ENCODE measurements around the gene AQP3.
"Not testable (repeated sequence)": the region's sequence is repeated elsewhere in the genome, so short reads cannot be mapped to it uniquely, and the experiment has no call there.

AQP3 gene

DNA sequence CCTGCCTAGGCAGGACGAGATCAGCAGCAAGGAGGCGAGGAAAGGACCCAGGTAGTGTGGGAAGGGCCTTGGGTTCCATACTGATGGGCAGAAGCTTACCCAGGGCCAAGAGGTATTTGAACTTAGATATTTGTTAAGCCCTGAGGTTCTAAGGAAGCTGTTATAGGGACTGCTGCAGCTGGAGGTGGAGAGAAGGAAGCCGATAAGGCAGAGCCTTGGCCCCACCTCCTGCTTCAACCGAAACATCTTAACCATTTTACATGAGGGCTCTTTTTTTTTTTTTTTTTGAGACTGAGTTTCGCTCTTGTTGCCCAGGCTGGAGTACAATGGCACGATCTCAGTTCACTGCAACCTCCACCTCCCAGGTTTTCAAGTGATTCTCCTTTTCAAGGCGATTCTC, 8.6 kb upstream of the AQP3 start:
- Histone ChIP-seq H3K36me3 (ENCODE audit: control insufficient read depth in 4 of 4, insufficient read depth in 4 of 4, low read length in 3 of 4) (peaks cover 0 to 7% (median 6%) of the 10 kb centered on the region in 4 experiments), H3K4me3 (ENCODE audit: control insufficient read depth in 1 of 7, extremely low read depth in 1 of 7, insufficient read depth in 4 of 7, low read depth in 2 of 7, low read length in 6 of 7) (no peak overlapping the region), H3K27me3 (replicated peaks in 2 of 5; ENCODE audit: control insufficient read depth in 4 of 5, insufficient read depth in 5 of 5, low read length in 4 of 5) (no peaks in the 10 kb centered on the region), H3K4me1 (ENCODE audit: control extremely low read depth in 1 of 4, control insufficient read depth in 4 of 4, insufficient read depth in 4 of 4, low read length in 3 of 4) (peaks cover 0 to 23% (median 5%) of the 10 kb centered on the region in 4 experiments), H3K9me3 (ENCODE audit: control extremely low read depth in 1 of 5, control insufficient read depth in 4 of 5, insufficient read depth in 2 of 5, low read depth in 1 of 5, low read length in 4 of 5) (no peaks in the 10 kb centered on the region), H3K27ac (ENCODE audit: insufficient read depth in 1 of 2, low read depth in 1 of 2, low read length in 2 of 2, poor library complexity in 1 of 2, severe bottlenecking in 2 of 2) (no peak overlapping the region)
- 61% methylated on average over 6 of the region's 7 CpGs for WGBS (ENCODE audit: insufficient coverage)
- CTCF ChIA-PET = interaction anchor here (1.2 to 1.3 kb wide), 2 partner anchors 41 to 81 kb away, joined by 4 read pairs; no protein-coding TSS in a partner anchor
- DNase-seq = peak in 2 of 3 donors; percentile 35 to 52
- POLR2A ChIA-PET = no interaction called here

DNA sequence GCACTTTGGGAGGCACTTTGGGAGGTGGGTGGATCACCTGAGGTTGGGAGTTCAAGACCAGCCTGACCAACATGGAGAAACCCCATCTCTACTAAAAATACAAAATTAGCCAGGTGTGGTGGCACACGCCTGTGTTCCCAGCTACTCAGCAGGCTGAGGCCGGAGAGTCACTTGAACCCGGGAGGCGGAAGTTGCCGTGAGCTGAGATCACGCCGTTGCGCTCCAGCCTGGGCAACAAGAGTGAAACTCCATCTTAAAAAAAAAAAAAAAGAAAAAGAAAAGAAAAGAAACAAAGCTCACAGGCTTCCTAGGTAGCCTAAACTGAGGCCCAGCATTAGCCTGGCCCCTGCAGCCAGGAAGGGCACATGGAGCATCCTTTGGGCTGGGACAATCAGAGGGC, 8.1 kb upstream of the AQP3 start:
- peaks cover 0 to 23% (median 5%) of the 10 kb centered on the region in 4 experiments for H3K4me1 ChIP-seq (ENCODE audit: control extremely low read depth in 1 of 4, control insufficient read depth in 4 of 4, insufficient read depth in 4 of 4, low read length in 3 of 4)
- WGBS (ENCODE audit: insufficient coverage) = 100% methylated on average over 3 of the region's 8 CpGs
- H3K27ac ChIP-seq (ENCODE audit: insufficient read depth in 1 of 2, low read depth in 1 of 2, low read length in 2 of 2, poor library complexity in 1 of 2, severe bottlenecking in 2 of 2); H3K4me3 ChIP-seq (ENCODE audit: control insufficient read depth in 1 of 7, extremely low read depth in 1 of 7, insufficient read depth in 4 of 7, low read depth in 2 of 7, low read length in 6 of 7); DNase-seq; POLR2A ChIA-PET; H3K27me3 ChIP-seq (replicated peaks in 2 of 5; ENCODE audit: control insufficient read depth in 4 of 5, insufficient read depth in 5 of 5, low read length in 4 of 5); H3K36me3 ChIP-seq (ENCODE audit: control insufficient read depth in 4 of 4, insufficient read depth in 4 of 4, low read length in 3 of 4); H3K9me3 ChIP-seq (ENCODE audit: control extremely low read depth in 1 of 5, control insufficient read depth in 4 of 5, insufficient read depth in 2 of 5, low read depth in 1 of 5, low read length in 4 of 5): not testable (repeated sequence)
- CTCF ChIA-PET = interaction anchor here (0.7 to 9.6 kb wide), 4 partner anchors 8 to 87 kb away, joined by 3 to 172 read pairs (median 4); no protein-coding TSS in a partner anchor

DNA sequence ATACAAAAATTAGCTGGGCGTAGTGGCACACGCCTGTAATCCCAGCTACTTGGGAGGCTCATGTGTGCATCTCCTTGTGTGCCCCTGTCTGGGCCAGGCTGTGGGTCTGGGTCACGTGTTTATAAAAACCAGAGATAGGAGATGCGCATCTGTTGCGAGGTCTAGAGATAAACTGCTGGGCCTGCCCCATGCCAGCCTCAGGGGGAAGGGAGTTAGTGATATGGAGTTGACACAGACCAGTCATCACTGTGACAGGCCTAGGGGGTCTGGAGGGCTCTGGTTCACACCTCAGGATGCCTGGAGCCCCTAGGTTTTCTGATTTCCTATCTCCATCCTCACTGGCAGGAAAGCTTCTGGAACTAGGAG, 7.3 kb upstream of the AQP3 start:
- H3K27me3 ChIP-seq (replicated peaks in 2 of 5; ENCODE audit: control insufficient read depth in 4 of 5, insufficient read depth in 5 of 5, low read length in 4 of 5); POLR2A ChIA-PET; H3K4me3 ChIP-seq (ENCODE audit: control insufficient read depth in 1 of 7, extremely low read depth in 1 of 7, insufficient read depth in 4 of 7, low read depth in 2 of 7, low read length in 6 of 7); H3K36me3 ChIP-seq (ENCODE audit: control insufficient read depth in 4 of 4, insufficient read depth in 4 of 4, low read length in 3 of 4); DNase-seq; H3K27ac ChIP-seq (ENCODE audit: insufficient read depth in 1 of 2, low read depth in 1 of 2, low read length in 2 of 2, poor library complexity in 1 of 2, severe bottlenecking in 2 of 2); H3K9me3 ChIP-seq (ENCODE audit: control extremely low read depth in 1 of 5, control insufficient read depth in 4 of 5, insufficient read depth in 2 of 5, low read depth in 1 of 5, low read length in 4 of 5): not testable (repeated sequence)
- WGBS (ENCODE audit: insufficient coverage) = 89% methylated on average over 3 of the region's 5 CpGs
- CTCF ChIA-PET = interaction anchor here (0.7 to 9.6 kb wide), 4 partner anchors 9 to 88 kb away, joined by 3 to 172 read pairs (median 14); partner anchors contain the start of gene NOL6
- peaks cover 0 to 23% (median 5%) of the 10 kb centered on the region in 4 experiments for H3K4me1 ChIP-seq (ENCODE audit: control extremely low read depth in 1 of 4, control insufficient read depth in 4 of 4, insufficient read depth in 4 of 4, low read length in 3 of 4)

DNA sequence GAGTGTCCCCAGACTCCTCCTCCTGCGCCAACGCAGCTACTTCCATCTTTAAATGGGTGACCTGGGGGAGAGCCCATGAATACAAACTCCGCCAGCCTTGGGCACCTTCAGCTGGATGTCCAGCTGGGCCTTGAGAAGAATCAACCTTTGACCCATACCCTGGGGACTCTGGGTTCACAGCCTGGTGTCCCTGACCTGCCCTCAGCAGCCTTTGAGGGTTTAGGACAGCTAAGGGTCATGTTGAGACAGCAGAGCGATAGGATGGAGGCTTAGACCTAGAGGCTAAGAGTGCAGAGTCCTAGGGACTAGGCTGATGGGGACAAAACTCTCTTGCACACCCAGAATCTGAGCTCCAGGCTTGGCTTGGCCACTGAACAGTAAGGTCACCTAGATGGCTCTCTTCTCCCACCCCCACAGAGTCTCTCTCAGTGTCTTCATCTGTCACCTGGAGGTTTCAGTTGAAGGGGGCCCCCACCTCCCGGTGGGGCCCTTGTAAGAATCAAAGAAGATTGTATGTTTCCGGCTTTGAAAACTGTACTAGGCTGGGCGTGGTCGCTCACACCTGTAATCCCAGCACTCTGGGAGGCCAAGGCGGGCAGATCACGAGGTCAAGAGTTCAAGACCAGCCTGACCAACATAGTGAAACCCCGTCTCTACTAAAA, 6.7 kb upstream of the AQP3 start:
- no peak overlapping the region for H3K27ac ChIP-seq (ENCODE audit: insufficient read depth in 1 of 2, low read depth in 1 of 2, low read length in 2 of 2, poor library complexity in 1 of 2, severe bottlenecking in 2 of 2)
- WGBS (ENCODE audit: insufficient coverage) = 93% methylated on average over 5 of the region's 11 CpGs
- CTCF ChIA-PET = interaction anchor here (0.8 to 9.6 kb wide), 10 partner anchors 10 to 103 kb away, joined by 3 to 172 read pairs (median 12); partner anchors contain the start of genes AQP7 and NOL6

DNA sequence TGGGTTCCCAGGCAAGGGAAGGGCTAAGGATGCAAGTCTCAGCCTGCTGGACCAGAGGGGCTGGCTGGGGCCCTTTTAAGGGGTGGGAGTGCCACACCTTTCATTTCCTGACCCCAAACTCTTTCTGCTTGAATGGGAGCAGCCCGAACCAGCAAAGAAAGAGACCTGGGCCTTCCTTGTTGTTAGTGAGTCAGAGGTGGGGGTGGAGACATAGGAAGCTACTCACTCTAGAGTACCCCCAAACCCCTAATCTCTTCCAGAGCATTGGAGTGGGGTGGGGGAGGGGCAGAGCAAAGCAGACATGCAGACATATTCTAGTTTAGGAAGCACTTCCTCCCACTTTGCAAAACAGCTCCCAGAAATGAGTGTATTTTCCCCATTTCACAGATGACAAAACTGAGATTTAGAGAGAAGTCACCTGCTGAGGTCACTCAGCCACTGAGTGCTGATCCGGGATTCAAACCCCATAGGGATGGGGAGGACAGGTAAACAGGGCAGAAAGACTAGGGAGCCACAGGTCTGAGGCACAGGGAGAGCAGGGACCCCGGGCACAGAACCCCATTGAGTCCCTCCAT, 6.0 kb upstream of the AQP3 start:
- 100% methylated on average over 1 of the region's 3 CpGs for WGBS (ENCODE audit: insufficient coverage)
- ChIA-PET CTCF (interaction anchor here (0.8 to 9.6 kb wide), 13 partner anchors 10 to 102 kb away, joined by 3 to 172 read pairs (median 11); partner anchors contain the start of genes AQP7 and NOL6), POLR2A (interaction anchor here (0.6 kb wide), 1 partner anchor 19 kb away, joined by 3 read pairs; no protein-coding TSS in a partner anchor)
- Histone ChIP-seq H3K4me1 (ENCODE audit: control extremely low read depth in 1 of 4, control insufficient read depth in 4 of 4, insufficient read depth in 4 of 4, low read length in 3 of 4) (peaks cover 0 to 10% (median 3%) of the 10 kb centered on the region in 4 experiments), H3K9me3 (ENCODE audit: control extremely low read depth in 1 of 5, control insufficient read depth in 4 of 5, insufficient read depth in 2 of 5, low read depth in 1 of 5, low read length in 4 of 5) (no peaks in the 10 kb centered on the region), H3K36me3 (ENCODE audit: control insufficient read depth in 4 of 4, insufficient read depth in 4 of 4, low read length in 3 of 4) (no peaks in the 10 kb centered on the region), H3K4me3 (ENCODE audit: control insufficient read depth in 1 of 7, extremely low read depth in 1 of 7, insufficient read depth in 4 of 7, low read depth in 2 of 7, low read length in 6 of 7) (no peak overlapping the region), H3K27ac (ENCODE audit: insufficient read depth in 1 of 2, low read depth in 1 of 2, low read length in 2 of 2, poor library complexity in 1 of 2, severe bottlenecking in 2 of 2) (no peak overlapping the region), H3K27me3 (replicated peaks in 2 of 5; ENCODE audit: control insufficient read depth in 4 of 5, insufficient read depth in 5 of 5, low read length in 4 of 5) (peaks cover 0 to 2% (median 0%) of the 10 kb centered on the region in 5 experiments)
- no peak for DNase-seq

More for the DNA sequence above, 6.7 kb upstream of the AQP3 start:
- POLR2A ChIA-PET = no interaction called here
- no peaks in the 10 kb centered on the region for H3K27me3 ChIP-seq (replicated peaks in 2 of 5; ENCODE audit: control insufficient read depth in 4 of 5, insufficient read depth in 5 of 5, low read length in 4 of 5)
- peaks cover 0 to 18% (median 3%) of the 10 kb centered on the region in 4 experiments for H3K4me1 ChIP-seq (ENCODE audit: control extremely low read depth in 1 of 4, control insufficient read depth in 4 of 4, insufficient read depth in 4 of 4, low read length in 3 of 4)
- H3K9me3 ChIP-seq (ENCODE audit: control extremely low read depth in 1 of 5, control insufficient read depth in 4 of 5, insufficient read depth in 2 of 5, low read depth in 1 of 5, low read length in 4 of 5) = no peaks in the 10 kb centered on the region
- DNase-seq = no peak
- H3K4me3 ChIP-seq (ENCODE audit: control insufficient read depth in 1 of 7, extremely low read depth in 1 of 7, insufficient read depth in 4 of 7, low read depth in 2 of 7, low read length in 6 of 7) = no peak overlapping the region
- no peaks in the 10 kb centered on the region for H3K36me3 ChIP-seq (ENCODE audit: control insufficient read depth in 4 of 4, insufficient read depth in 4 of 4, low read length in 3 of 4)

DNA sequence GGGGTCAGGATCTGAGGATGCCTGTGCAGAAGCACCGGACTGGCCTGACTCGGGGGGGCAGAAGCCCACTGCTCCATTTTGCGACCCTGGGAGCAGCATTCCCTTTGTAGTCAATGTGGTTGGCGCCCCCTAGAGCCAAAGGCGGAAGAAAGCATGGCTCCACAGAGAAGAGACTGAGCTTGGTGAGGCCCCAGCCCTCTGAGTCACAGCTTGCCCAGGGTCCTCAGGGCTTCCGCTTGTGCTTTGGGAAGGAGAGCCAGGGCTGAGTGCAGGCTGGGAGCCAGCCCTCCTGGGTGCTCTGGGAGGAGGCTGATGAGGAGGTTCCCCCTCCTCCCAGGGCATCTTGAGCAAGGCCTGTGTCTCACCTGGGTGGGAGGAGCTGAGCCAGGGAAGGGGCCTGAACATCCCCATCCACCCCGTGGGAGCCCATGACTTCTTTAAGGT, 5.5 kb upstream of the AQP3 start:
- Histone ChIP-seq H3K4me3 (ENCODE audit: control insufficient read depth in 1 of 7, extremely low read depth in 1 of 7, insufficient read depth in 4 of 7, low read depth in 2 of 7, low read length in 6 of 7) (no peak overlapping the region), H3K27ac (ENCODE audit: insufficient read depth in 1 of 2, low read depth in 1 of 2, low read length in 2 of 2, poor library complexity in 1 of 2, severe bottlenecking in 2 of 2) (no peak overlapping the region), H3K27me3 (replicated peaks in 2 of 5; ENCODE audit: control insufficient read depth in 4 of 5, insufficient read depth in 5 of 5, low read length in 4 of 5) (peaks cover 0 to 6% (median 2%) of the 10 kb centered on the region in 5 experiments), H3K36me3 (ENCODE audit: control insufficient read depth in 4 of 4, insufficient read depth in 4 of 4, low read length in 3 of 4) (no peaks in the 10 kb centered on the region), H3K9me3 (ENCODE audit: control extremely low read depth in 1 of 5, control insufficient read depth in 4 of 5, insufficient read depth in 2 of 5, low read depth in 1 of 5, low read length in 4 of 5) (no peaks in the 10 kb centered on the region), H3K4me1 (ENCODE audit: control extremely low read depth in 1 of 4, control insufficient read depth in 4 of 4, insufficient read depth in 4 of 4, low read length in 3 of 4) (peaks cover 0 to 11% (median 7%) of the 10 kb centered on the region in 4 experiments)
- POLR2A ChIA-PET = interaction anchor here (0.6 kb wide), 1 partner anchor 18 kb away, joined by 3 read pairs; no protein-coding TSS in a partner anchor
- WGBS (ENCODE audit: insufficient coverage) = 58% methylated on average over 6 of the region's 7 CpGs
- DNase-seq = peak; percentile 56 to 65 (median 62)
- CTCF ChIA-PET = interaction anchor here (1.5 to 9.6 kb wide), 13 partner anchors 10 to 102 kb away, joined by 4 to 172 read pairs (median 11); partner anchors contain the start of genes AQP7 and NOL6
